GM12874 (cell line): Measurements from ENCODE around the gene NCKAP5.

Experiments
- TF ChIP-seq, protein P1 (sequence below): IDR thresholded peaks from 2 replicates; pipeline ENCODE4 v1.5.1; 2011; ENCODE audit warnings: low read depth, mild to moderate bottlenecking, control low read depth, low read length, moderate library complexity; ENCODE audit not compliant: insufficient read depth

The NCKAP5 gene

DNA sequence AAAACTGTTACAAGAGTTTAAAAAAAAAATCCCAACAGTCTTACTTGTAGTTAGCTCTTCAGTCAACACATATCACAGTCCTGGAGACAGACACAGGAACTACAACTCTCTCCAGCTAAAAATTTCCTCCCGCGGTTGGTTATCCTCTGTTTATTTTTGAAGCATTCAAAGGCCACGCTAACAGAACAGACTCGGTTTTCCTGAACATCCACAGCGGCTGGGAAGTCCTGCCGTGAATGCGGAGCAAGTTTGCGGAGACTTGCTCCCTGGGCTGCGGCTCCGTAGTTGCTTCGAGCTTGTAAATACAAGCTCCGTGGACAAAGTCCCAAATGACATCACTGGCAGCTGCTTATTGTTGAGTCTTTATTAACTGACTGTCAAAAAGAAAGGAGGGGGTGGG lies at the start of gene NCKAP5:
Gene NCKAP5, minus strand, starts transcription at position 292 of the 400 bp plus-strand sequence. CDS start 50,937 bp downstream, outside the sequence.
- TF ChIP-seq, protein P1, sequence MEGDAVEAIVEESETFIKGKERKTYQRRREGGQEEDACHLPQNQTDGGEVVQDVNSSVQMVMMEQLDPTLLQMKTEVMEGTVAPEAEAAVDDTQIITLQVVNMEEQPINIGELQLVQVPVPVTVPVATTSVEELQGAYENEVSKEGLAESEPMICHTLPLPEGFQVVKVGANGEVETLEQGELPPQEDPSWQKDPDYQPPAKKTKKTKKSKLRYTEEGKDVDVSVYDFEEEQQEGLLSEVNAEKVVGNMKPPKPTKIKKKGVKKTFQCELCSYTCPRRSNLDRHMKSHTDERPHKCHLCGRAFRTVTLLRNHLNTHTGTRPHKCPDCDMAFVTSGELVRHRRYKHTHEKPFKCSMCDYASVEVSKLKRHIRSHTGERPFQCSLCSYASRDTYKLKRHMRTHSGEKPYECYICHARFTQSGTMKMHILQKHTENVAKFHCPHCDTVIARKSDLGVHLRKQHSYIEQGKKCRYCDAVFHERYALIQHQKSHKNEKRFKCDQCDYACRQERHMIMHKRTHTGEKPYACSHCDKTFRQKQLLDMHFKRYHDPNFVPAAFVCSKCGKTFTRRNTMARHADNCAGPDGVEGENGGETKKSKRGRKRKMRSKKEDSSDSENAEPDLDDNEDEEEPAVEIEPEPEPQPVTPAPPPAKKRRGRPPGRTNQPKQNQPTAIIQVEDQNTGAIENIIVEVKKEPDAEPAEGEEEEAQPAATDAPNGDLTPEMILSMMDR = no peak

- TF ChIP-seq, protein P1 = no peak
These were observed 41.4 kb upstream of the NCKAP5 start for GRCh38 chr2:133609664-133610063.

DNA sequence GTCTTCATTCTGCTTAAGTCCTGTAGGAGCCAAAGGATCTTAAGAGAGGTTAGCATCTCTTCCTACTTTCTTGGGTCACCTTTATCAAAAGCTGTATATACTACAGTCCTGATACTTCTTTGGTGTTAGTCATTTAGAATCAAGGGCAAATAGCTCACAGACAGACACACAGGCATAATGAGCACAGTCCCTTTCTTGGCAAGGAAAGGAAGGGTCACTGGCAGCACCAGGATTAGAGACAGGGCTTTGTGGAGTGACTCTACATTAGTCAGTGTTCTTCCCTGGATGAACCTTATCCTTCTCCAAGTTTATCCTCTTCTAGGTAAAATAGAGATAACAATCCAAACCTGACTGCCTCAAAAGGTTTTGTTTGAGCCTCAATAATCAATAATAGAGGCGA lies 40.0 kb upstream of the NCKAP5 start:
- TF ChIP-seq, protein P1 = no peak

DNA sequence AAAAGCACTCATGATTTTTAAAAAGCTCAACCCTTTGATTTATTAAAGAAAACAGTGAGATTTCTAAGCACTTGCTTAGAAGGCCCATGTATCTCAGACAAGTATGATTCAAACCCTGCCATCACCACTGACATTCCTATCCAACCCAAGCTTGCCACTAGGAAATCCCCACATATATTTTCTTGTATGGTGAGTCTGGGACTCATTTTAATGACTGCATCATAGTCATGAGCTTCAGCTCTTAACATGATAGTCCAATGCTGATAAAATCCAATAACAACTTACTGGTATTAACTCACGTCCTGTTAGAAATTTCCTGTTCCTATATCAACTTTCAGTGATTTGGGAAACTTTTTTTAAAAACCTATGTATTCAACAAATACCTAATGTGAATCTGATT lies 39.4 kb upstream of the NCKAP5 start:
- TF ChIP-seq, protein P1 = no peak

GRCh38 chr2:133606616-133607015 lies 38.4 kb upstream of the NCKAP5 start:
- TF ChIP-seq, protein P1 = no peak

DNA sequence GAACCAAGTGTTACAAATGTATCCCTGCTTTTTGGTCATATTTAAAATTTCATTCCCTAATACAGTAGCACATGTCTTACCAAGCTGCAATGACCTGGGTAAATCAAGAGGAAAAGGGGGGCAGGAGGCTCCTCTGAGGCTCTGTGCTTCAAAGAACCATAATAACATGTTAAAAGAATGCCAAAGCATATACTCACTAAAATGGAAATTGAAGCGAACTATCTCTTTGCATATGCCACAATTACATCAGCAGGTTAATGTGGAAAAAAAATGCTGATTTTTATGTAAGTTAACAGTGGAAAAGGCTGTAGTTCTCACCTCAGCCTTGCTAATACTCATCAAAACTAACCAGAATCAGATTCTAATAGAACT lies 37.5 kb upstream of the NCKAP5 start:
- TF ChIP-seq, protein P1 = no peak

DNA sequence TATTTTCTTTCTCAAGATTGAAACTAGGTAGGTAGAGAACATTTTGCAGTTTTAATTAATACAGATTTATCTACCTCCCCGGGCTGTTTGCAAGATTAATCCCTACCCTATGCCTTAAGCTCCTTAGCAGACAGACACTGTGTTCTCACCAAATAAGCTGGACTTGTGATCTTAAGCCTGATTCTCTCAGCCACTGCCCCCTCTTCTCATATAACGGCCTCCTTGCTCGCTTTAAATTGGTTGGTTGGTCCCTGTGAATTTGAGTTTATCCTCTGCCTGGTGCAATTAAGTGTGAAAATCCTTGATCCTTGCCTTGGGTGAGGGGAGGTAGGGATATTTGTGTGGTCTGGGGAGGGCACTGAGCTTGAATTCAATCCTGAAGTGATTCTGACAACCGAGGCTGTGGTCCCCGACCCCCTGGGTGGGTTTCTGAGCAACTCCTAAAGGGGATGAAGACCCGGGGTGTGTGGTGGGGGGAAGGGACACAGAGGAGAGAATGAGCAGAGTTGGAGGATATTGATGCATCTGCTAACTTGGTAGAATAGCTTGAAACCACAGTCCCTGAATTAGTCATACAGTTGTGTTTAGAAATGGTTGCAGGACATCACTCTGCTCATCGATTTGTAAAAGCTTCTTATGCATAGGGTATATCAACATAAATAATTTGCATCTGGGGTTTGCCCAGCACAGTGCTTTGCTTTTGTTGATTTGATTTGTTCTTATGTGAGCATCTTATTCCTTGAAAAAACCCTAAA lies 36.9 kb upstream of the NCKAP5 start:
- TF ChIP-seq, protein P1 = no peak
